Gastroesophageal sphincter (tissue), 4 donors: Measurements from ENCODE around the gene MX2. TPM values are rescaled to one million over a fixed set of nuclear protein-coding genes. Genes with fewer than 3 reads are reported as not detected.
A peak's percentile ranks its signal among the peaks of the same experiment; 100 is the strongest.

Experiments used
- ATAC-seq: fragments of 150-250 bp; one replicate; pipeline ENCODE4 v1.9.1; 2016; ENCODE audit warnings: mild to moderate bottlenecking, moderate library complexity
- H3K27ac ChIP-seq, 4 donors: fragments of 200-600 bp; sonication (generic) in 3 of 4; 1 replicate in 3 of 4; 2 replicates in 1 of 4; pipeline ENCODE4 v1.5.1; 2016 to 2019
- H3K27me3 ChIP-seq: fragments of 200-600 bp; sonication (generic); one replicate; pipeline ENCODE4 v1.5.1; 2019
- H3K36me3 ChIP-seq, 2 donors: fragments of 200-600 bp; sonication (generic); one replicate each; pipeline ENCODE4 v1.5.1; 2019; ENCODE audit warnings: control low read depth in 1 of 2
- H3K4me1 ChIP-seq, 3 donors: fragments of 200-600 bp; sonication (generic); 1 replicate in 2 of 3; 2 replicates in 1 of 3; pipeline ENCODE4 v1.5.1; 2016 to 2019; ENCODE audit warnings: control low read depth in 2 of 3
- H3K4me3 ChIP-seq, 2 donors: fragments of 200-600 bp; sonication (generic); one replicate each; pipeline ENCODE4 v1.5.1; 2019; ENCODE audit warnings: mild to moderate bottlenecking in 1 of 2, moderate library complexity in 1 of 2
- H3K9me3 ChIP-seq, 3 donors: fragments of 200-600 bp; sonication (generic); one replicate each; pipeline ENCODE4 v1.5.1; 2017 to 2019; ENCODE audit warnings: control low read depth in 2 of 3
- EP300 ChIP-seq: sonication (generic); formaldehyde crosslinking; IDR thresholded peaks from one replicate; pipeline ENCODE4 v1.6.1; 2017; ENCODE audit warnings: antibody characterized with exemption, mild to moderate bottlenecking
- POLR2A ChIP-seq, 2 donors: fragments of 450-650 bp; IDR thresholded peaks; one replicate each; pipeline ENCODE4 v1.6.1; 2017; ENCODE audit warnings: antibody characterized with exemption in 2 of 2, mild to moderate bottlenecking in 2 of 2, moderate library complexity in 1 of 2
- POLR2AphosphoS5 ChIP-seq: sonication (generic); formaldehyde crosslinking; IDR thresholded peaks from one replicate; pipeline ENCODE4 v1.6.1; 2017; ENCODE audit warnings: antibody characterized with exemption
- WGBS, 2 donors: methylation state at CpG; one replicate each; pipeline ENCODE4 v1.1.5; 2018; ENCODE audit warnings: low coverage in 1 of 2; 5-methylcytosine and 5-hydroxymethylcytosine counted together
- total RNA-seq, 4 donors: library from RNA; depleted of rRNA; stranded (reverse); fragments of >200 nt; gene quantifications; one replicate each; pipeline ENCODE4 v1.1.0, GENCODE V29; 2016
- TF ChIP-seq, protein P1 (sequence below), 4 experiments: fragments of 200-600 bp in 2 of 4; fragments of 450-650 bp in 2 of 4; sonication (generic) in 1 of 4; IDR thresholded peaks; one replicate each; pipeline ENCODE4 v1.5.1; 2017 to 2019; ENCODE audit warnings: antibody characterized with exemption in 4 of 4, mild to moderate bottlenecking in 2 of 4, moderate library complexity in 2 of 4

MX2 gene
- total RNA-seq, 4 donors from 2014 or later, result 7.3 to 16.3 (median 11.2) TPM

DNA sequence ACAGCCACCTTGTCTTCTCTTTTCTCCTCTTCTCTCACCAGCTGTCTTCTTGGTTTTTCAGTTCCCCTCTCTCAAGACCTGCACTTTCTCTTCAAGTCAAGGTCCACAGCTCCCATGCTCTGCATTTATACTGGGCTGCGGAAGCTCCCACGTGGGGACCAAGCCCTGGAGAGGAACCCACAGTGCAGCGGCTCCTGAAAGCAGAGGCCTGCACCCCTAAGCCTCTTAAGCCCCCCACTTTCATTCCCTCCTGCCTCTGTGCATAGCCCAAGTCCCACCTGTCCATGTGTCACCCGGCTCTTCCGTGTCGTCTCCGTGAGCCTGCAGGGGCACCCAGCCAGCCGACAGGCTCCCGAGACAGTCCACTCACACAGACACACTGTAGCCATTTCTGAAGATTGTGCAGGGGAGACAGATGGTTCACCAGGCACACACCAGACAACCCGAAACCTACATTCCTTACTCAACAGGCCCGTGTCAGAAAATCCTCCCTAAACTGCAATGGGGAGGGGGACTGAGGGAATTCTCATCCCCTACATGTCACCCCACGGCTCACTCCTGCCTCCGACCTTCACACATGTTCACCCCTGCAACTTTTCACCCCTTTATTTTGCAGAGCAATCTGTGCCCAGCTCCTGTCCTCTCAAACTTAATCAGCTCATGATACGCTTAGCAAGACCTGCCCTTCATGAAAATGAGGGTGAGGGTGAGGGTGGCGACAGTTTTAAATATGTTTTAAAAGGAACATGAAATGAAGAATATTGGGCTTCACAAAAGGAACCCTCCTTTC lies 6.3 kb downstream of the MX2 start:
- no peaks in the 10 kb centered on the region for H3K36me3 ChIP-seq
- H3K4me1 ChIP-seq, result peaks cover 0 to 62% (median 6%) of the 10 kb centered on the region in 3 donors
- no peak overlapping the region for H3K4me3 ChIP-seq
- TF ChIP-seq, protein P1, sequence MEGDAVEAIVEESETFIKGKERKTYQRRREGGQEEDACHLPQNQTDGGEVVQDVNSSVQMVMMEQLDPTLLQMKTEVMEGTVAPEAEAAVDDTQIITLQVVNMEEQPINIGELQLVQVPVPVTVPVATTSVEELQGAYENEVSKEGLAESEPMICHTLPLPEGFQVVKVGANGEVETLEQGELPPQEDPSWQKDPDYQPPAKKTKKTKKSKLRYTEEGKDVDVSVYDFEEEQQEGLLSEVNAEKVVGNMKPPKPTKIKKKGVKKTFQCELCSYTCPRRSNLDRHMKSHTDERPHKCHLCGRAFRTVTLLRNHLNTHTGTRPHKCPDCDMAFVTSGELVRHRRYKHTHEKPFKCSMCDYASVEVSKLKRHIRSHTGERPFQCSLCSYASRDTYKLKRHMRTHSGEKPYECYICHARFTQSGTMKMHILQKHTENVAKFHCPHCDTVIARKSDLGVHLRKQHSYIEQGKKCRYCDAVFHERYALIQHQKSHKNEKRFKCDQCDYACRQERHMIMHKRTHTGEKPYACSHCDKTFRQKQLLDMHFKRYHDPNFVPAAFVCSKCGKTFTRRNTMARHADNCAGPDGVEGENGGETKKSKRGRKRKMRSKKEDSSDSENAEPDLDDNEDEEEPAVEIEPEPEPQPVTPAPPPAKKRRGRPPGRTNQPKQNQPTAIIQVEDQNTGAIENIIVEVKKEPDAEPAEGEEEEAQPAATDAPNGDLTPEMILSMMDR (IDR thresholded peaks at IDR 0.05), result no peak
- TF ChIP-seq POLR2A (IDR thresholded peaks at IDR 0.05) (no peak), EP300 (no peak), POLR2AphosphoS5 (no peak)
- 83 to 87% methylated on average over 7 to 9 of the region's 15 CpGs for WGBS, 2 donors
- H3K27me3 ChIP-seq, result peaks cover 44% of the 10 kb centered on the region
- no peaks in the 10 kb centered on the region for H3K9me3 ChIP-seq
- H3K27ac ChIP-seq, result peak overlapping the region in 1 of 4 donors; percentile 59
- ATAC-seq, result no peak

DNA sequence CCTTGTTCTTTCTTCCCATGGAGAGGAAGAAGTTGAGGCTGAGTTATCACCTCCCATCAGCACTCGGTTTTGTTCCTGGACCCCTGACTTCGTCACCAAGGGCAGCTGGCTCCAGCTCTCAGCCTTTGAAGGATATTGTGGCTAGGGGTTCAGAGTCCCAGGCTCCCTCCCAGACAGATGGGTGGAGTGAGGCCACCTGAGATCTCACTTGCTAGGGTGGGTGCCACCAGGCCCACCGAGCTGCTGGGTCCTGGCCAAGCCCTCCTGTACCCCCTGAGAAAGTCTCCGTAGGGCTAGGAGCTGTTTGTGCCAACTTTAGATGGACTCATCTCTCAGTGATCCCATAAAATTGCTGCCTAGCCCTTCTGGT lies 6.9 kb downstream of the MX2 start:
- 55 to 85% methylated on average over 2 to 4 of the region's 4 CpGs for WGBS, 2 donors
- ATAC-seq, result no peak
- H3K36me3 ChIP-seq, result no peaks in the 10 kb centered on the region
- H3K4me3 ChIP-seq, result peak overlapping the region in 1 of 2 donors; percentile 51
- H3K4me1 ChIP-seq, result peaks cover 0 to 56% (median 6%) of the 10 kb centered on the region in 3 donors
- TF ChIP-seq POLR2AphosphoS5 (no peak), EP300 (no peak), POLR2A (IDR thresholded peaks at IDR 0.05) (no peak)
- TF ChIP-seq, protein P1 (IDR thresholded peaks at IDR 0.05), result no peak
- H3K27ac ChIP-seq, result peak overlapping the region in 3 of 4 donors; percentile 47 to 59 (median 53)
- no peaks in the 10 kb centered on the region for H3K9me3 ChIP-seq
- H3K27me3 ChIP-seq, result peaks cover 39% of the 10 kb centered on the region

DNA sequence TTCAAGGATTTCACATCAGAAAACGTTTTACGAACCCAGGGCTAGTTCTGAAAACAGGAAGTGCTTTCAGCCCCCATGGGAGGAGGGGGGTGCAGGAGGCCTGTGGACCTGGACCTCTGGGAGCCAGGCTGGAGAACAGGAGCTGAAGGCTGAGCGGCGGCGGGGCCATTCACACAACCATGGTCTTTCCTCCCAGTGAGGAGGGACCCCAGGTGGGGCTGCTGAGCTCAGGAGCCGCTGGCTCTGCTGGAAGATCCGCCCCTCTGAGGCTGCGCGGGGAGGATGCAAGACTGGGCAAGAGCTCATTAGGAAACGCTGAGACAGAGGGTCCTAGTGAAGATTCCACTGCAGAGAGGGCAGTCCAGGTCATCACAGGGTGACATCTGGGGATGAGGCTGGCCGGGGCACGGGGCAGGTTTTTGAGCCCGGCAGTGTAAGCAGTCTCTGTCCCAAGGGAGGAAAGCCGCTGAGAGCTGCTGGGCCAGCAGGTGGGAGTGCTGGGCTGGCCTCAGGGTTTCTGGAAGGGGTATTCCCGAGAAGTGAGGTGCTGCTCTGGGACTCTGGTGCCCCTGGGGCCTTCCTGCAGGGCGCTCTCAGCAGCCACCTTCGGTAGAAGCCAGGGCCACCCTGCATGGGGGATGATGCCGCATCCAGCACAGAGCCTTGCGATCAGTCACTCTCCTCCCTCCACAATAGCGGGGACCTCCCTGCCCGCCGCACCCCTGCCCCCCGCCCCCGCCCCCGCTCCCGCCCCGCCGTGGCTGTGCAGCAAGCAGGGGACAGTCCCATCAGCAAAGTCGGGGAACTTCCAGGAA lies 7.5 kb downstream of the MX2 start:
- H3K4me3 ChIP-seq, result peak overlapping the region; percentile 4 to 51
- TF ChIP-seq, protein P1 (IDR thresholded peaks at IDR 0.05), result peak in 1 of 4 experiments; percentile 25
- TF ChIP-seq POLR2AphosphoS5 (no peak), EP300 (no peak)
- H3K4me1 ChIP-seq, result peaks cover 0 to 50% (median 6%) of the 10 kb centered on the region in 3 donors
- peaks cover 33% of the 10 kb centered on the region for H3K27me3 ChIP-seq
- WGBS, 2 donors, result 0% methylated on average over 1 of the region's 29 CpGs; no CpG with 5 or more reads in 1 of the 2 donors
- peak overlapping the region in 3 of 4 donors; percentile 47 to 59 (median 53) for H3K27ac ChIP-seq
- H3K36me3 ChIP-seq, result no peaks in the 10 kb centered on the region
- peak; percentile 42 for ATAC-seq
- H3K9me3 ChIP-seq, result no peaks in the 10 kb centered on the region

DNA sequence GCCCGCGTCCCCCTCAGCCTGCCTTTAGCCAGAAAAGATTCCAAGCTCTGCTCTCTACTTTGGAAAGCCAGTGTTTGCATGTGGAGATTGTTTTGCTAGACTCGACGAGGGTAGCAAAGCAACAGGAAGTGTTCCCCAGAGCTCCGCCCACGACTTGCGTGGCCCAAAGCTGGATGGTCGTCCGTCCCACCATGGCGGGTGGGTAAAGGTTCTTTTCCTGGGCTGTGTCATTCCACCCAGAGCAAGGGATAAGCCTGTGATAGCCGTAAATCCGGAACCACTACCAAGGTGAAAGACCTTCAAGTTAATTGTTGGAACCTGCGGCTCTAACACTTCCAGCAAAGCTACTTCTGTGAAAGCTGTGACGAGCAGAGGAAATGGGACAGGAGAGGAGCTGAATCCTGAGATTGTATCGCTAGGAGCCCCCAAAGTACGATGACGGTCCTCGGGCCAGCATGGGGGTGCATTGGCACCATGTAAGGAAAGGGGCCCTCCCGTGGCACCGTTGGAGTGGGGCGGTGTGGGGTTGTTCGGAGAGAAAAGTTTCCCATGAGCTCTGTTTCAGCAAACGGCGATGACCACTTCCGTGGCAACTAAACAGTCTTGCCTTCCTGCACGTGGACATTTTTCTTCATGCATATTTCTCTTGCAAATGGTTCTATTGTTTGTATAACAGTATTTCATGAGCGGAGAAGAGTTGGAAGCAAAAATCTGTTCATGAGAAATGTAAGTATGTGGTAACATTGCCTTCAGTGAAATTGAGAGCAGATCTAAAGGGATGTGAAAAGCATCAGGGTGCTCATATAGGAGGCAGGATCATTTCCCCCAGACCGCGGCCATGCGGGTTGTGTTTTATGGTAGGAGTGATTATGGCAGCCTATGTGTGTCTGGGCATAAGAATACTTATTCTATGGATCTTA lies 8.4 kb downstream of the MX2 start:
- Histone ChIP-seq H3K9me3 (no peaks in the 10 kb centered on the region), H3K4me3 (peak overlapping the region in 1 of 2 donors; percentile 51), H3K27me3 (peaks cover 33% of the 10 kb centered on the region), H3K36me3 (no peaks in the 10 kb centered on the region), H3K27ac (peak overlapping the region in 2 of 4 donors; percentile 53 to 59), H3K4me1 (peaks cover 0 to 45% (median 6%) of the 10 kb centered on the region in 3 donors)
- ATAC-seq, result no peak
- WGBS, 2 donors, result 75 to 93% methylated on average over 16 to 24 of the region's 30 CpGs
- TF ChIP-seq, protein P1 (IDR thresholded peaks at IDR 0.05), result no peak
- TF ChIP-seq POLR2A (IDR thresholded peaks at IDR 0.05) (no peak), POLR2AphosphoS5 (no peak), EP300 (no peak)
